GM12872 (cell line): ENCODE results near the gene RNF123.

Experiments
- CTCF ChIP-seq: IDR thresholded peaks from 3 replicates; pipeline ENCODE4 v1.5.1; 2011; ENCODE audit warnings: low read depth, mild to moderate bottlenecking, low read length, moderate library complexity; ENCODE audit not compliant: insufficient read depth

RNF123 gene

GRCh38 chr3:49727154-49727923 is 38.0 kb downstream of the RNF123 start:
- no peak for TF ChIP-seq CTCF

- TF ChIP-seq CTCF = no peak
These were observed 38.6 kb downstream of the RNF123 start for GRCh38 chr3:49727924-49728361.

- TF ChIP-seq CTCF = no peak
These were observed 40.7 kb downstream of the RNF123 start for GRCh38 chr3:49729966-49730609.

DNA sequence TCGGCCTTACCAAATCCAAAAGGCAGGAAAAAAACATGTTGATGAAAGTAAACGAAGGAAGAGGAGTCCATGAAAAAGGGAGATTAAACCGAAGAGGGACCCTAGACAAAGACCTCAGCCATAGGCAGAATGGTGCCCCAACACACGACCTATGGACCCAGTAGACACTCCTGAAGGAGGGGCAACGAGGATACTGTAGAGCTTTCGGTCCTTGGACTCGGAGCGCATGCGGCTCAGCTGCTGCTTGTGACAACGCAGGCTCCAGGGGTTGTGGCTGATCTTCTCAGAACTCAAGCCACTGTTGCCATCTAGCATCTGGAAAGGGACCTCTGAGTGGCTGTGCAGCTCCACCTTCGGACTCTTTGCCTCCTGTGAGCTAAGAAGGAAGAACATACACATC is 43.2 kb downstream of the RNF123 start:
- TF ChIP-seq CTCF = no peak

GRCh38 chr3:49733551-49733950 is 44.2 kb downstream of the RNF123 start:
- TF ChIP-seq CTCF = no peak

- TF ChIP-seq CTCF = no peak
These were observed 45.4 kb downstream of the RNF123 start for GRCh38 chr3:49734752-49735151.

DNA sequence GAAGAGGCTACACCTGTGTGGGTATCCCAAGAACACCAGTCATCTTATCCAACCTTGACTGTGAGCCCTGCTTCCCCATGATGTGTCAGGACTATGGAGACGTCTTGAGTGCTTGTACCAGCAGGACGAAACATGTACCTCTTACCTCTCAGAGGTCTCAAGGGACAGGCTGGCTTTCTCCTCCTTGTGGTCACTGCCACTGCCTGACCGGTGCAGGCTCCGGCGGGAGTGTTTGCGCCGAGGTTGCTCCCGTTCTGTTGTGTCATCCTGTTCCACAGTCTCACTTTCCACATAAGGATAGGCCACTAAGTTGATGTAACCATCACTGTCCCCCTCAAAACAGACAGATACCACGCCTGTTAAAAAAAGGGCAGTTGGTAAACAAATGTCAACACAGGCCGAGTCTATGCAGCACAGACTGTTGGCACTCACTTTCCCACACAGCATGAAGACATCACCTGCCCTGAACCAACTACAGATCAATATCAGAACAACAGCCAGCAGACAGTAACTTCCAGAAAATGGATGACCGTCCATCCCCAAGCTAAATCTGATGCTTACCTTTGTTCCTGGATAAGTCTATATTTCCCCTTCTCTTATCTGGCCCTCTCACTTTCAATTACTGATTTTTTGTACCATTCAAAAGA is 48.8 kb downstream of the RNF123 start:
- TF ChIP-seq CTCF = no peak
